ENCODE results near the gene NYAP1.
"Not testable (repeated sequence)": the region's sequence is repeated elsewhere in the genome, so short reads cannot be mapped to it uniquely, and the experiment has no call there.

NYAP1 gene

DNA sequence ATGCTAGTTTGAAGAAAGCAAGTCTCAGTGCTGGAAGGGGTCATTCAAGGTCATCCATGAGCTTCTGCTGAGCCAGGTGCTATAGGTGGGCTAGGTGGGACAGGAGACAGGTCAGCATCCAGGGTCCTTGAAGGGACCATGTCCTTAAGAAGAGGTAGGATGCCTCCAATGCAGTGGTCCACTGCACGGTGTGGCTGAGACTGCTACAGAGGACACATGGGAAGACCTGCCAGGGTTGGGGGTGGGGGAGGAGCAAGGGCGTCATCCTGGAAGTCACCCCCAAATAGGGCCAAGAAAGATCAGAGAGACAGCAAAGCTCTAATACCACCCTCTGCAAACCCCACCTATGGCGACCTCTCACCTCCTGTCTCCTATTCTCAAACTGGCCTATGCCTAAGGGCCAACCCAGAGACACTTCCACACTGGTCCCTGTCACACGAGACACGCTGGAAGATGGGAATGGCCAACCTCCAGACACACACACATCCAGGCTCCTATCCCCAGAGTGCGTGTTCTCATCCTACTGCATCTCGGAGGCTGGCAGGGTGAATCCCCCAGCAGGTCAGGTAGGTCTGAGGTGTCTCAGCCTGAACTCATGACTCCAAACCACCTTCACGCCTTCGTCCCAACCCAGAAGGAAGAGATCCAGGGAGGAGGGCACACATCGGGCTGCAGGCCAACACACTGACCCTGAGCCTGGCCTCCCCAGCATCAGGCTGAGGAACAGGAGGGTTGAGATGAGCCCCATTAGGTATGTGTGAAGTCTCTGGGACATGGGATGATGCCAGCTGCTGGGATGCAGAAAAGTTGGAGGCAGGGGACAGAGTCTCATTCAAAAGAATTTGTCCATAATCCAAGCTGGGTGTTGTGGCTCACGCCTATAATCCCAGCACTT, 41.8 kb upstream of the NYAP1 start:
- TF ChIP-seq, protein P1, sequence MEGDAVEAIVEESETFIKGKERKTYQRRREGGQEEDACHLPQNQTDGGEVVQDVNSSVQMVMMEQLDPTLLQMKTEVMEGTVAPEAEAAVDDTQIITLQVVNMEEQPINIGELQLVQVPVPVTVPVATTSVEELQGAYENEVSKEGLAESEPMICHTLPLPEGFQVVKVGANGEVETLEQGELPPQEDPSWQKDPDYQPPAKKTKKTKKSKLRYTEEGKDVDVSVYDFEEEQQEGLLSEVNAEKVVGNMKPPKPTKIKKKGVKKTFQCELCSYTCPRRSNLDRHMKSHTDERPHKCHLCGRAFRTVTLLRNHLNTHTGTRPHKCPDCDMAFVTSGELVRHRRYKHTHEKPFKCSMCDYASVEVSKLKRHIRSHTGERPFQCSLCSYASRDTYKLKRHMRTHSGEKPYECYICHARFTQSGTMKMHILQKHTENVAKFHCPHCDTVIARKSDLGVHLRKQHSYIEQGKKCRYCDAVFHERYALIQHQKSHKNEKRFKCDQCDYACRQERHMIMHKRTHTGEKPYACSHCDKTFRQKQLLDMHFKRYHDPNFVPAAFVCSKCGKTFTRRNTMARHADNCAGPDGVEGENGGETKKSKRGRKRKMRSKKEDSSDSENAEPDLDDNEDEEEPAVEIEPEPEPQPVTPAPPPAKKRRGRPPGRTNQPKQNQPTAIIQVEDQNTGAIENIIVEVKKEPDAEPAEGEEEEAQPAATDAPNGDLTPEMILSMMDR (IDR thresholded peaks at IDR 0.05): no peak
- H3K27ac ChIP-seq: no peak overlapping the region
- no peak for DNase-seq (ENCODE audit: low spot score)
- H3K4me3 ChIP-seq: no peak overlapping the region

DNA sequence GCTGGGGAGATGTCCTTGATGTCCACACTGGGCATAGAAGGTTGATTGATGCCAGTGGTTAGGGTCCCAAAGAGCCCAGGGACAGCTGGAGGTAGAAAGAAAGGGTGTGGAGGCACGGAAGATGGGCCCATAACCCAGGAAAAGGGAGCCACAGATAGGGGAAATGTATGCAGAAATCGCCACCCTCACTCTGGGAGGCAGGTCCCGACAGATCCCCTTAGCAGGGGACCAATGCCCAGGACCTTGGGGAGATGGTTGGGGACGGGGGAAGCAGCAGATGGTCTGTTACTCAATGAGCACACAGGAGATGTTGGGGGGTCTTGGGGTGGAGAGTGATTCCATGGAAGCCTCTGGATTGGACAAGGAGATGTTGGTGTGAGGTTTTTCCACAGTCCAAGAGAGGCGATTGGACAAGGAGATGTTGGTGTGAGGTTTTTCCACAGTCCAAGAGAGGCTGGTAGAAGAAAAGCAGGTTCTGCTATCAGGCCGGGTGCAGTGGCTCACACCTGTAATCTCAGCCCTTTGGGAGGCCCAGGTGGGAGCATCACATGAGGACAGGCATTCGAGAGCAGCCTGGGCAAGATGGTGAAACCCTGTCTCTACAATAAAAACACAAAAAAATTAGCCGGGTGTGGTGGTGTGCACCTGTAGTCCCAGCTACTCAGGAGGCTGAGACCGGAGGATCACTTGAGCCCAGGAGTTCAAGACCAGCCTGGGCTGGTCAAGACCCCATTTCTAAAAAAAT, 40.5 kb upstream of the NYAP1 start:
- peak; percentile 40 for DNase-seq (ENCODE audit: low spot score)
- TF ChIP-seq, protein P1 (IDR thresholded peaks at IDR 0.05): no peak
- Histone ChIP-seq H3K27ac (no peak overlapping the region), H3K4me3 (no peak overlapping the region)

DNA sequence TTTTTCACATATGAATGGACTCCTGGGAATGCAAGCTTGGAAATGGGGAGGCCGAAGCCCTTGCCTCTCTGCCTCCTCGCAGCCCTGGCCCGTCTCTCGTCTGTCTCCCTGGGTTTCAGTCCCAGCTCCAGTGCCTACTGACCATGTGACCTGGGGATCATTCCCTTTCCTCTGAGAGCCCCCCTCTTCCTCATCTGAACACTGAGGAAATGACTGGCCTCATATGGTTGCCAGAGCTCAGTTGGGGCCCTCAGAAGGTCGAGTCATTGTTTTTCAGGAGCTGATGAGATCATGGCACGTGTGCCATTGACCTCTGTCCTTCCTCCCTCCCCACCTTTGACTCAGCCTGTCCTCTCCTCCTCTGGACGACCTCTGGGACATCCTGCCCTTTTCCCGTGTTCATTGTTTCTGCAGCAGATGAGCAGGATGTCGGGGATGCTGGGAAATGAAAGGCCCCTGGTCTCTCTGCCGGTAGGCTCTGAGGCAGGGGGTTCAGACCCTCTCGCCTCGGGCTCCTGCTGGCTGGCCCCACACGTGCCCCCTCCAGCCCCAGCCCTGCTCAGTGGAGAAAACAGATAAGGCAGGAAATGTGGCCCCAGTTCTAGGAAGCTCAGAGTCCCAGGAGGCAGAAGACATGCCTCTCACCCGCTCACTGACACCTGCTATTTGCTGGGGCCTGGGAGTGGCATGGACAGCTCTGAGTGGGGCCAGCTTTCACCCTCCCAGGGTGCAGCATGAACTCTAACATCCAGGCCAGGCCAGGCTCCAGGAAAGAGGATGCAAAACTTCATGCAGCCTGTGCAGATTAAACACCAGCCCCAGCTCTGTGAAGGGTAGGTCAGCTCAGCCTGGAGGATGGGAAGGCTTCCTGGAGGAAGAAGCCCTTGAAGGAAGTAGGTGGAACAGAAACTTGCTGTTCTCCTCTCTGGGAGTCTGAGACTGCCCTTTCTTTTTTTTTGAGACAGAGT, 39.1 kb upstream of the NYAP1 start:
- TF ChIP-seq, protein P1 (IDR thresholded peaks at IDR 0.05): no peak
- H3K27ac ChIP-seq: peak overlapping the region in 1 of 2 donors; percentile 65
- H3K4me3 ChIP-seq: no peak overlapping the region
- DNase-seq (ENCODE audit: low spot score): peak; percentile 65

DNA sequence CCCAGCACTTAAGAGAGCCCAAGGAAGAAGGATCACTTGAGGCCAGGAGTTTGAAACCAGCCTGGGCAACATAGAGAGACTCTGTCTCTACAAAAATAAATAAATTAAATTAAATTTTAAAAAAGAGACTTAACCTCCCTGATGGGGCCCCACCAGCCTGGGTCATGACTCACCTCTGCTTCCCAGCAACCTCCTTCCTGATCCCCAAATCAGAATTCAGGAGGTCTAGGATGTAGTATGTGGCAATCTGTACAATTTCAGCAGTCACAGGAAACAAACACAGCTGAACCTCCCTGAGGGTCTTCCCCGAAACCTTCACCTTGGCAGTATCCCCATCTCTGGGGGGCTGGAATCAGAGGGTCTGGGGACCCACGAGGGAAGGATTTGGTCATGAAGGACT, 37.7 kb upstream of the NYAP1 start:
- no peak overlapping the region for H3K27ac ChIP-seq
- H3K4me3 ChIP-seq: no peak overlapping the region
- TF ChIP-seq, protein P1 (IDR thresholded peaks at IDR 0.05): no peak
- no peak for DNase-seq (ENCODE audit: low spot score)

DNA sequence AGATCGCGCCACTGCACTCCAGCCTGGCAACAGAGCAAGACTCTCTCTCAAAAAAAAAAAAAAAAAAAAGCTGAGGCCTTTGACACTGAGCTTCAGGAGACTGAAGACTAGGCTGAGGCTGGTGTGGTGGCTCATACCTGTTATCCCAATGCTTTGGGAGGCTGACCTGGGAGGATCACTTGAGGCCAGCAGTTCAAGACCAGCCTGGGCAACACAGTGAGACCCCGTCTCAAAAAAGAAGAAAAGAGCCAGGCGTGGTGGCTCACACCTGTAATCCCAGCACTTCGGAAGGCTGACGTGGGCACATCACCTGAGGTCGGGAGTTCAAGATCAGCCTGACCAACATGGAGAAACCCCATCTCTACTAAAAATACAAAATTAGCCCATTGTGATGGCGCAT, 36.4 kb upstream of the NYAP1 start:
- DNase-seq (ENCODE audit: low spot score); H3K27ac ChIP-seq; H3K4me3 ChIP-seq: not testable (repeated sequence)

DNA sequence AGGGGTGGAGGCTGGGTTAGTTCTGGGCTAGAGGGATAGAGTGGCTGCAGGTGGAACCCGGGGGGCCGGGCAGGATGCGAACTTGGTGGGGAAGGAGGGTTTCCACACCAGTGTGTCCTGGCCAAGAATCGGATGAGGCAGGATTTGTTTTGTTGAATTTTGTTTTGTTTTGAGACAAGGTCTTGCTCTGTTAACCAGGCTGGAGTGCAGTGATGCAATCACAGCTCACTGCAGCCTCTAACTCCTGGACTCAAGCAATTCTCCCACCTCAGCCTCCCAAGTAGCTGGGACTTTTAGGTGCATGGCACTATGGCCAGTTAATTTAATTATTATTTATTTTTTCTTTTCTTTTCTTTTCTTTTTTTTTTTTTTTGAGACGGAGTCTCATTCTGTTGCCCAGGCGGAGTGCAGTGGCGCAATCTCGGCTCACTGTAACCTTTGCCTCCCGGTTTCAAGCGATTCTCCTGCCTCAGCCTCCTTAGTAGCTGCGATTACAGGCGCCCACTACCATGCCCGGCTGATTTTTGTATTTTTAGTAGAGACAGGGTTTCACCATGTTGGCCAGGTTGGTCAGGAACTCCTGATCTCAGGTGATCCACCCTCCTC, 34.4 kb upstream of the NYAP1 start:
- no peak for DNase-seq (ENCODE audit: low spot score)
- H3K4me3 ChIP-seq: no peak overlapping the region
- TF ChIP-seq, protein P1 (IDR thresholded peaks at IDR 0.05): no peak
- H3K27ac ChIP-seq: no peak overlapping the region
